Panc1 (cell line): Measurements from ENCODE around the gene POLE. TPM values are rescaled to one million over a fixed set of nuclear protein-coding genes. Genes with fewer than 3 reads are reported as not detected.

Source experiments
- ATAC-seq: fragments of 200-7000 bp; cut with Tn5 transposase; 2 replicates; pipeline ENCODE4 v1.9.1; 2020; ENCODE audit warnings: mild to moderate bottlenecking, moderate library complexity
- BruUV-seq: library from RNA; stranded (reverse); fragments of 400-500 nt; replicated peaks from 2 replicates; lab custom pipeline; 2021; lab: Mats Ljungman, UMichigan
- CTCF ChIA-PET: fragments of 300-600 bp; sonication (Branson Sonifier 250); formaldehyde crosslinking; loops from one replicate; lab custom pipeline; 2022; ENCODE audit warnings: antibody characterized with exemption; lab: Charles Lee
- POLR2A ChIA-PET: fragments of 300-600 bp; sonication (Branson Sonifier 250); formaldehyde crosslinking; loops from one replicate; lab custom pipeline; 2022; ENCODE audit warnings: antibody characterized with exemption; lab: Charles Lee
- DNase-seq: peaks from one replicate; pipeline ENCODE4 v3.0.0-alpha.2; 2010; ENCODE audit warnings: low read depth, low spot score
- H3K27ac ChIP-seq: 2 replicates; pipeline ENCODE4 v1.5.1; 2011; ENCODE audit warnings: mild to moderate bottlenecking, low read length, inconsistent platforms
- H3K27me3 ChIP-seq: fragments of 200-500 bp; sonication (Bioruptor generic); 2 replicates; pipeline ENCODE4 v1.6.0; 2014; ENCODE audit warnings: low read length, inconsistent platforms; ENCODE audit not compliant: control insufficient read depth, insufficient read depth
- H3K36me3 ChIP-seq: fragments of 200-500 bp; sonication (Bioruptor generic); 2 replicates; pipeline ENCODE4 v1.5.1; 2014; ENCODE audit warnings: inconsistent platforms, mild to moderate bottlenecking, low read length, moderate library complexity; ENCODE audit not compliant: control insufficient read depth, insufficient read depth
- H3K4me1 ChIP-seq: 2 replicates; pipeline ENCODE4 v1.5.1; 2011; ENCODE audit warnings: inconsistent platforms, mild to moderate bottlenecking, low read length, moderate library complexity; ENCODE audit not compliant: control insufficient read depth, insufficient read depth
- H3K4me3 ChIP-seq, 2 experiments: 2 replicates each; pipeline ENCODE4 v1.5.1; 2011 to 2012; ENCODE audit warnings: low read depth in 2 of 2, low read length in 2 of 2, mild to moderate bottlenecking in 2 of 2, inconsistent platforms in 1 of 2, moderate library complexity in 1 of 2
- H3K9me3 ChIP-seq: fragments of 200-500 bp; sonication (Bioruptor generic); 2 replicates; pipeline ENCODE4 v1.5.1; 2014; ENCODE audit warnings: low read depth, mild to moderate bottlenecking, inconsistent platforms, low read length, moderate library complexity; ENCODE audit not compliant: control insufficient read depth, insufficient read depth
- CTCF ChIP-seq: fragments of 450-650 bp; IDR thresholded peaks from 2 replicates; pipeline ENCODE4 v1.5.1; 2017; ENCODE audit warnings: mild to moderate bottlenecking
- POLR2AphosphoS5 ChIP-seq: IDR thresholded peaks from 2 replicates; pipeline ENCODE4 v1.6.1; 2012; ENCODE audit warnings: mild to moderate bottlenecking, low read depth, low read length, moderate library complexity
- REST ChIP-seq, 2 experiments: IDR thresholded peaks; 2 replicates each; pipeline ENCODE4 v1.6.1; 2011 to 2012; ENCODE audit warnings: low read depth in 2 of 2, control low read depth in 1 of 2, low read length in 1 of 2, mild to moderate bottlenecking in 1 of 2, moderate library complexity in 1 of 2; ENCODE audit not compliant: insufficient read depth in 1 of 2
- SIN3A ChIP-seq: IDR thresholded peaks from 2 replicates; pipeline ENCODE4 v1.6.1; 2012; ENCODE audit warnings: low read depth, mild to moderate bottlenecking, low read length, moderate library complexity, borderline replicate concordance; ENCODE audit not compliant: insufficient read depth
- TCF7L2 ChIP-seq: IDR thresholded peaks from 2 replicates; pipeline ENCODE4 v1.6.1; 2011; ENCODE audit warnings: mild to moderate bottlenecking, low read depth, low read length, inconsistent platforms
- in situ Hi-C: cut with HindIII; loops from 2 replicates; pipeline ENCODE4 v1.10.0; 2016; ENCODE audit warnings: low sequenced_read_pairs, low pct_unique_long_range_greater_than_20kb
- intact Hi-C: fragments of 100-400 bp; cut with micrococcal nuclease; formaldehyde crosslinking; loops from one replicate; pipeline ENCODE4 v1.10.0; 2022; ENCODE audit not compliant: unreplicated experiment
- total RNA-seq: library from RNA; stranded (reverse); gene quantifications from one replicate; pipeline ENCODE4 v1.2.1, GENCODE V29; 2021; ENCODE audit not compliant: unreplicated experiment

POLE gene
- total RNA-seq, 1 experiment from 2014 or later, result 112 TPM

GRCh38 chr12:132624186-132624855, 62.8 kb downstream of the POLE start:
- no peak for TF ChIP-seq POLR2AphosphoS5
- TF ChIP-seq TCF7L2, result no peak
- TF ChIP-seq REST (IDR thresholded peaks at IDR 0.05; ENCODE audit: insufficient read depth in 1 of 2, low read depth in 2 of 2, low read length in 1 of 2), result no peak
- no peak for TF ChIP-seq CTCF
- TF ChIP-seq SIN3A, result no peak
- H3K4me1 ChIP-seq, result peaks cover 10% of the 10 kb centered on the region
- H3K36me3 ChIP-seq, result no peaks in the 10 kb centered on the region
- in situ Hi-C loops, result no loop called here
- H3K27ac ChIP-seq, result no peak overlapping the region
- ChIA-PET CTCF (no interaction called here), POLR2A (no interaction called here)
- intact Hi-C loops, result no loop called here
- H3K27me3 ChIP-seq, result no peaks in the 10 kb centered on the region
- H3K4me3 ChIP-seq, result no peak overlapping the region
- H3K9me3 ChIP-seq, result no peaks in the 10 kb centered on the region
- DNase-seq, result no peak
- no peak for ATAC-seq
- no TSS peak for BruUV-seq

DNA sequence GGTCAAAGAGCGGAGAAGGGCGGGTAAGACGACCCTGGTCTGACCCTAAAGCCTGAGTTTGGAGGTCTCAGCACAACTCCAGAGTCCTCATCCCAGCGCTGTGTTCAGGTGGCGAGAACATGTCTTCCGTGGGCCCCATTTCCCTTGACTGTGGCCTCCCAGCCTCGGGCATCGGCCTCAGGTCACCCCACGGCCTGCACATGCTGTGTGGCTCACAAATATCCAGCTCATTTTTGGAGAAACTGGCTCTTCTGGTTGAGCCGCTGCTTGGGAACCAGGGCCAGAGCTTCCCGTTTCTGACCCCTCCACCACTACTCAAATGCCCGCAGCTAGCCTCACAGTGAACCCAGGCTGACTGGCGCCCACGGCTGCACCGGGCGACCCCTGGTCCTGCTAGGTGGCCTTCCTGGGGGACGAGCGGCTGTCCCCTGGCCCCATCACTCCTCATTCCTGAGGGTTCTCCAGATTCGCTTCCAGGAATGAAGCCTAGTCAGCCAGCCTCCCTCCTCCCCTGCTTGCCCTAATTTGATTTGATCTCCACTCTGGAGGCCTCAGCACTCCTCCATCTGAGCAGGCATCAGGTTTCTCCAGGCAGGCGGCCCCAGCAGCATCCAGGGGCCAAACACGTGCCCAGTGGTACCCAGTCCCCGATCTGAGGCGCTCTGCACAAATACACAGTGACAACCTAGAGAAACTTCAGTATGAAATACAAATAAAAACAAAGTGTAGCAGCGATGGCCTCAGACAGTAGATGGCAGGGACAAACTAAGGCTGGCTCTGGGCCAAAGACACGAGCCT, 63.9 kb downstream of the POLE start:
- peaks cover 10% of the 10 kb centered on the region for H3K4me1 ChIP-seq
- H3K27me3 ChIP-seq, result no peaks in the 10 kb centered on the region
- no peak overlapping the region for H3K4me3 ChIP-seq
- TF ChIP-seq SIN3A, result no peak
- no peak for TF ChIP-seq REST (IDR thresholded peaks at IDR 0.05; ENCODE audit: insufficient read depth in 1 of 2, low read depth in 2 of 2, low read length in 1 of 2)
- no peak for TF ChIP-seq CTCF
- TF ChIP-seq POLR2AphosphoS5, result no peak
- TF ChIP-seq TCF7L2, result no peak
- POLR2A ChIA-PET, result no interaction called here
- intact Hi-C loops (no loop called here), in situ Hi-C loops (no loop called here)
- ATAC-seq (no peak), DNase-seq (no peak)
- H3K9me3 ChIP-seq, result no peaks in the 10 kb centered on the region
- CTCF ChIA-PET, result interaction anchor here (1.2 kb wide), 1 partner anchor 15 kb away, joined by 3 read pairs; no protein-coding TSS in a partner anchor
- H3K36me3 ChIP-seq, result no peaks in the 10 kb centered on the region
- no peak overlapping the region for H3K27ac ChIP-seq
- no TSS peak for BruUV-seq
